Measurements from ENCODE around the gene ARHGAP22. TPM values are rescaled to one million over a fixed set of nuclear protein-coding genes. Genes with fewer than 3 reads are reported as not detected.

Gene ARHGAP22
- total and polyA plus RNA-seq, 2 of the 4 experiments (the other 2 are of a cell fraction) = 28.3 to 30.2 TPM

DNA sequence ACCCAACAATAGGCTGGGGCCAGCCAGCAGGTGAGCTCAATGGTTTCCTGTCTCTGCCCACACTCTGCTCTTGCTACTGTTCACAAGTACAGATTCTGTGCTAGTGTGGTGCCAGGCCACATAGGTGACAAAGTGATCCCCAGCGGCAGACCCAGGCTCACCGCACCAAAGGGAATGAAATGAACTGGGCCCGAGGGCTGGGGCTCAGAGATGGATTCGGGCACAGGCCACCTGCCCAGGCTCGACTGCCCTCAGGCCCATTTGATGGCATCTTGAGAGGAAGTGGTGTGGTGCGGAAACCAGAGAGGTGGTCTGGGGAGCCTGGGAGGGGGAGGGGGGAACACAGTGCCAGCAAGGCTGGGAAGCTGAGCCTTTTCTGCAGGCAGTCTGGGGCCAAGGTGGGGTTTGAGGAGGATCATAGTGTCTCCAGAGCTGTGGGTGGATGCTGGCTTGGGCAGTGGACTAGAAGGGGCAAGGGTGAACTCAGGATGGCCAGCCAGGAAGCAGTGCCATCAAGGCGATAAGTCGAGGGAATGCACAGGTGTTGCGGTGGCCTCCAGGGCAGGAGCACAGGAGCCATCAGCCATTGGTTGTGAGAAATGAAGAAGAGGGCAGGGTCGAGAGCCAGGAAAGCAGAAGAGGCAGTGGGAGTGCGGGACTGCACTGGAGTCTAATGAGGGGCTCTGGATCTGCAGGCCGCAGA, 85.2 kb downstream of the ARHGAP22 start:
- POLR2A ChIA-PET (ENCODE audit: unreplicated experiment) = no interaction called here
- Histone ChIP-seq H3K23ac (ENCODE audit: low read depth, low read length) (no peak overlapping the region), H2AFZ (replicated peaks; ENCODE audit: low read length, poor library complexity) (no peak overlapping the region), H2AK5ac (ENCODE audit: low read depth, low read length) (no peak overlapping the region), H3K27me3 (ENCODE audit: control insufficient read depth, insufficient read depth, low read length) (no peaks in the 10 kb centered on the region), H3K9ac (ENCODE audit: low read depth, low read length) (no peak overlapping the region), H3K14ac (replicated peaks; ENCODE audit: low read depth, low read length) (no peak overlapping the region), H2BK20ac (ENCODE audit: low read depth, low read length) (no peak overlapping the region), H2AK9ac (replicated peaks; ENCODE audit: low read depth, low read length, poor library complexity) (no peak overlapping the region), H3K56ac (ENCODE audit: extremely low read depth, insufficient read depth, low read length) (no peak overlapping the region), H4K91ac (ENCODE audit: insufficient read depth, low read depth, low read length) (no peak overlapping the region), H4K5ac (ENCODE audit: low read depth, low read length) (no peak overlapping the region), H3K27ac (ENCODE audit: insufficient read depth, low read length) (no peak overlapping the region), H3K79me1 (ENCODE audit: low read depth in 1 of 2, low read length in 2 of 2) (peaks cover 37 to 75% of the 10 kb centered on the region in 2 experiments), H3K9me1 (ENCODE audit: insufficient read depth, low read length) (peaks cover 9% of the 10 kb centered on the region), H3K4me3 (ENCODE audit: insufficient read depth, low read depth, low read length) (no peak overlapping the region), H3K4me2 (ENCODE audit: low read depth, low read length) (no peak overlapping the region), H4K8ac (ENCODE audit: low read depth in 2 of 2, low read length in 2 of 2) (no peak overlapping the region), H4K20me1 (ENCODE audit: insufficient read depth, low read length) (peaks cover 20% of the 10 kb centered on the region), H2BK120ac (ENCODE audit: low read depth, low read length) (no peak overlapping the region), H3K36me3 (ENCODE audit: control insufficient read depth, insufficient read depth, low read length) (no peaks in the 10 kb centered on the region; the same call in 1 of the 2 replicates), H2BK5ac (ENCODE audit: low read depth, low read length, poor library complexity, severe bottlenecking) (no peak overlapping the region), H3K4ac (ENCODE audit: low read depth, low read length) (no peak overlapping the region), H2BK15ac (ENCODE audit: low read depth, low read length) (no peak overlapping the region), H3K18ac (ENCODE audit: low read depth, low read length) (no peak overlapping the region), H3K4me1 (ENCODE audit: control insufficient read depth, insufficient read depth, low read length) (peaks cover 12% of the 10 kb centered on the region), H3K9me3 (ENCODE audit: control insufficient read depth, insufficient read depth, low read length) (peaks cover 2% of the 10 kb centered on the region)
- no peak for DNase-seq
- no peak for TF ChIP-seq POLR2A (IDR thresholded peaks at IDR 0.05; ENCODE audit: low read depth, low read length)
- TF ChIP-seq BHLHE40 (IDR thresholded peaks at IDR 0.05; ENCODE audit: low read depth, low read length) = no peak
- TF ChIP-seq MAFK (IDR thresholded peaks at IDR 0.05; ENCODE audit: low read depth, low read length) = no peak
- no peak for TF ChIP-seq SMC3 (IDR thresholded peaks at IDR 0.05; ENCODE audit: low read depth, low read length)
- TF ChIP-seq, protein P1, sequence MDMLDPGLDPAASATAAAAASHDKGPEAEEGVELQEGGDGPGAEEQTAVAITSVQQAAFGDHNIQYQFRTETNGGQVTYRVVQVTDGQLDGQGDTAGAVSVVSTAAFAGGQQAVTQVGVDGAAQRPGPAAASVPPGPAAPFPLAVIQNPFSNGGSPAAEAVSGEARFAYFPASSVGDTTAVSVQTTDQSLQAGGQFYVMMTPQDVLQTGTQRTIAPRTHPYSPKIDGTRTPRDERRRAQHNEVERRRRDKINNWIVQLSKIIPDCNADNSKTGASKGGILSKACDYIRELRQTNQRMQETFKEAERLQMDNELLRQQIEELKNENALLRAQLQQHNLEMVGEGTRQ (IDR thresholded peaks at IDR 0.05; ENCODE audit: low read depth, low read length) = no peak
- TF ChIP-seq, protein P2, sequence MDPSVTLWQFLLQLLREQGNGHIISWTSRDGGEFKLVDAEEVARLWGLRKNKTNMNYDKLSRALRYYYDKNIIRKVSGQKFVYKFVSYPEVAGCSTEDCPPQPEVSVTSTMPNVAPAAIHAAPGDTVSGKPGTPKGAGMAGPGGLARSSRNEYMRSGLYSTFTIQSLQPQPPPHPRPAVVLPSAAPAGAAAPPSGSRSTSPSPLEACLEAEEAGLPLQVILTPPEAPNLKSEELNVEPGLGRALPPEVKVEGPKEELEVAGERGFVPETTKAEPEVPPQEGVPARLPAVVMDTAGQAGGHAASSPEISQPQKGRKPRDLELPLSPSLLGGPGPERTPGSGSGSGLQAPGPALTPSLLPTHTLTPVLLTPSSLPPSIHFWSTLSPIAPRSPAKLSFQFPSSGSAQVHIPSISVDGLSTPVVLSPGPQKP (IDR thresholded peaks at IDR 0.05; ENCODE audit: borderline replicate concordance, low read depth, low read length) = no peak
- TF ChIP-seq RAD21 (IDR thresholded peaks at IDR 0.05; ENCODE audit: low read length) = no peak
- no peak for TF ChIP-seq CHD1 (IDR thresholded peaks at IDR 0.05; ENCODE audit: low read depth, low read length)
- TF ChIP-seq RFX5 (IDR thresholded peaks at IDR 0.05; ENCODE audit: low read depth, low read length) = no peak
- no peak for TF ChIP-seq NFE2L2 (IDR thresholded peaks at IDR 0.05; ENCODE audit: low read depth, low read length)
- no peak for TF ChIP-seq MXI1 (IDR thresholded peaks at IDR 0.05; ENCODE audit: borderline replicate concordance, low read depth, low read length)
- no peak for TF ChIP-seq MAZ (IDR thresholded peaks at IDR 0.05; ENCODE audit: borderline replicate concordance, low read depth, low read length)
- no peak for TF ChIP-seq FOS (IDR thresholded peaks at IDR 0.05; ENCODE audit: low read depth, low read length)
- intact Hi-C loops (cut with micrococcal nuclease) (no loop called here), dilution Hi-C loops (cut with HindIII; ENCODE audit: low sequenced_read_pairs, unreplicated experiment) (no loop called here), in situ Hi-C loops (cut with MboI; ENCODE audit: low sequenced_read_pairs) (loop anchor here (25.0 kb wide), 2 partner anchors 157 to 307 kb away; no protein-coding TSS in a partner anchor)
- no peak for ATAC-seq (ENCODE audit: low read depth)
- no TSS peak for BruUV-seq (replicated peaks)
- WGBS, 2 experiments (ENCODE audit: extremely low coverage in 2 of 2, insufficient read length in 1 of 2) = 96% methylated on average over 9 of the region's 12 CpGs; no CpG with 5 or more reads in 1 of the 2 experiments
- CTCF ChIA-PET = no interaction called here

All from IMR-90 (cell line).